Measurements from ENCODE around the gene HSF2BP.
A peak's percentile ranks its signal among the peaks of the same experiment; 100 is the strongest.
"Not testable (repeated sequence)": the region's sequence is repeated elsewhere in the genome, so short reads cannot be mapped to it uniquely, and the experiment has no call there.

The HSF2BP gene

GRCh38 chr21:43616861-43617260 lies 42.4 kb downstream of the HSF2BP start:
- DNase-seq, result not testable (repeated sequence)

GRCh38 chr21:43614839-43615238 lies 44.4 kb downstream of the HSF2BP start:
- no peak for DNase-seq

GRCh38 chr21:43613755-43614638 lies 45.3 kb downstream of the HSF2BP start:
- no peak for DNase-seq

GRCh38 chr21:43611598-43612369 lies 47.5 kb downstream of the HSF2BP start:
- DNase-seq, result no peak

- peak; percentile 90 for DNase-seq
These were observed 49.6 kb downstream of the HSF2BP start for GRCh38 chr21:43609501-43610340.

GRCh38 chr21:43608664-43609063 lies 50.6 kb downstream of the HSF2BP start:
- no peak for DNase-seq

GRCh38 chr21:43608225-43608624 lies 51.1 kb downstream of the HSF2BP start:
- DNase-seq, result no peak

GRCh38 chr21:43605320-43606215 lies 53.7 kb downstream of the HSF2BP start:
- no peak for DNase-seq

- DNase-seq, result no peak
These were observed 54.6 kb downstream of the HSF2BP start for GRCh38 chr21:43604505-43605204.

GRCh38 chr21:43603641-43604504 lies 55.4 kb downstream of the HSF2BP start:
- no peak for DNase-seq

- DNase-seq, result no peak
These were observed 56.1 kb downstream of the HSF2BP start for GRCh38 chr21:43603233-43603626.

GRCh38 chr21:43602266-43603232 lies 56.7 kb downstream of the HSF2BP start:
- no peak for DNase-seq

- DNase-seq, result peak; percentile 60
These were observed 58.5 kb downstream of the HSF2BP start for GRCh38 chr21:43600642-43601402.

- no peak for DNase-seq
These were observed 59.6 kb downstream of the HSF2BP start for GRCh38 chr21:43599728-43600127.

GRCh38 chr21:43598416-43599120 lies 60.7 kb downstream of the HSF2BP start:
- no peak for DNase-seq

- no peak for DNase-seq
These were observed 61.6 kb downstream of the HSF2BP start for GRCh38 chr21:43597540-43598250.

- no peak for DNase-seq
These were observed 62.2 kb downstream of the HSF2BP start for GRCh38 chr21:43597052-43597451.
